ENCODE measurements around the gene MISP3.
"Not testable (repeated sequence)": the region's sequence is repeated elsewhere in the genome, so short reads cannot be mapped to it uniquely, and the experiment has no call there.

GRCh38 chr19:14042659-14043608 is 29.7 kb upstream of the MISP3 start:
- TF ChIP-seq CTCF (IDR thresholded peaks at IDR 0.05; ENCODE audit: low read depth, low read length, poor library complexity, severe bottlenecking): peak; percentile 75
- not testable (repeated sequence) for TF ChIP-seq EZH2phosphoT487 (IDR thresholded peaks at IDR 0.05; ENCODE audit: borderline replicate concordance, low read length)

Data from DOHH2 (cell line).